HEK293 (cell line): ENCODE data around the gene TSHZ2.
A peak's percentile ranks its signal among the peaks of the same experiment; 100 is the strongest.

Source experiments
- CTCF ChIA-PET: fragments of 350-600 bp; formaldehyde crosslinking; extraction: SDS; loops from one replicate; lab custom pipeline; 2021; ENCODE audit warnings: antibody characterized with exemption; lab: Yijun Ruan, JAX
- POLR2A ChIA-PET: fragments of 300-600 bp; formaldehyde crosslinking; extraction: SDS; loops from one replicate; lab custom pipeline; 2020; ENCODE audit warnings: antibody characterized with exemption, inconsistent platforms; lab: Yijun Ruan, JAX
- H3K27ac ChIP-seq: fragments of 200-500 bp; sonication (Bioruptor generic); 2 replicates; pipeline ENCODE4 v1.5.1; 2014; ENCODE audit warnings: low read depth, low read length, control low read depth, inconsistent platforms; ENCODE audit errors: extremely low read depth
- H3K36me3 ChIP-seq, 2 experiments: fragments of 200-500 bp in 1 of 2; sonication (Bioruptor generic) in 1 of 2; 1 replicate in 1 of 2; 2 replicates in 1 of 2; pipeline ENCODE4 v1.5.1; 2014 to 2017; ENCODE audit warnings: inconsistent platforms in 2 of 2, low read length in 2 of 2; ENCODE audit not compliant: control insufficient read depth in 2 of 2, insufficient read depth in 1 of 2
- H3K4me1 ChIP-seq: fragments of 200-500 bp; sonication (Bioruptor generic); 2 replicates; pipeline ENCODE4 v1.5.1; 2014; ENCODE audit warnings: mild to moderate bottlenecking, low read length, inconsistent platforms; ENCODE audit not compliant: control insufficient read depth, insufficient read depth
- H3K4me3 ChIP-seq: 2 replicates; pipeline ENCODE4 v1.5.1; 2011; ENCODE audit warnings: low read depth, mild to moderate bottlenecking, control low read depth, low read length, moderate library complexity
- H3K9me3 ChIP-seq: fragments of 200-500 bp; sonication (Bioruptor generic); 2 replicates; pipeline ENCODE4 v1.5.1; 2014; ENCODE audit warnings: low read depth, low read length, inconsistent platforms; ENCODE audit not compliant: control insufficient read depth, insufficient read depth
- GLIS1 ChIP-seq: fragments of 450-650 bp; formaldehyde crosslinking; IDR thresholded peaks from 2 replicates; pipeline ENCODE4 v1.5.1; 2016; ENCODE audit warnings: missing biosample characterization, missing genetic modification characterization
- INSM2 ChIP-seq: fragments of 450-650 bp; formaldehyde crosslinking; IDR thresholded peaks from 2 replicates; pipeline ENCODE4 v1.5.1; 2016; ENCODE audit warnings: missing biosample characterization, missing genetic modification characterization
- KLF9 ChIP-seq: fragments of 450-650 bp; formaldehyde crosslinking; IDR thresholded peaks from 2 replicates; pipeline ENCODE4 v1.5.1; 2016; ENCODE audit warnings: missing biosample characterization, missing genetic modification characterization, low read depth
- OSR2 ChIP-seq: fragments of 450-650 bp; formaldehyde crosslinking; IDR thresholded peaks from 2 replicates; pipeline ENCODE4 v1.5.1; 2016; ENCODE audit warnings: missing biosample characterization, missing genetic modification characterization
- PRDM10 ChIP-seq: fragments of 450-650 bp; formaldehyde crosslinking; IDR thresholded peaks from 2 replicates; pipeline ENCODE4 v1.5.1; 2016; ENCODE audit warnings: missing biosample characterization, missing genetic modification characterization
- ZBTB44 ChIP-seq: fragments of 450-650 bp; IDR thresholded peaks from 2 replicates; pipeline ENCODE4 v1.5.1; 2018; ENCODE audit warnings: missing biosample characterization, mild to moderate bottlenecking, missing genetic modification characterization
- ZFHX2 ChIP-seq: fragments of 450-650 bp; formaldehyde crosslinking; conservative IDR thresholded peaks from 2 replicates; pipeline ENCODE4 v1.5.1; 2016; ENCODE audit warnings: missing biosample characterization, missing genetic modification characterization
- ZFP3 ChIP-seq: fragments of 450-650 bp; formaldehyde crosslinking; IDR thresholded peaks from 2 replicates; pipeline ENCODE4 v1.5.1; 2016; ENCODE audit warnings: low read depth, missing biosample characterization, missing genetic modification characterization
- ZNF18 ChIP-seq: fragments of 450-650 bp; formaldehyde crosslinking; IDR thresholded peaks from 2 replicates; pipeline ENCODE4 v1.5.1; 2016; ENCODE audit warnings: missing biosample characterization, missing genetic modification characterization
- ZNF19 ChIP-seq: fragments of 450-650 bp; formaldehyde crosslinking; IDR thresholded peaks from 2 replicates; pipeline ENCODE4; 2016; ENCODE audit warnings: missing biosample characterization, missing genetic modification characterization, low read depth
- ZNF221 ChIP-seq: fragments of 450-650 bp; formaldehyde crosslinking; IDR thresholded peaks from 2 replicates; pipeline ENCODE4 v1.5.1; 2017; ENCODE audit warnings: missing biosample characterization, missing genetic modification characterization, borderline replicate concordance
- ZNF26 ChIP-seq: fragments of 450-650 bp; formaldehyde crosslinking; IDR thresholded peaks from 2 replicates; pipeline ENCODE4 v1.5.1; 2016; ENCODE audit warnings: missing biosample characterization, missing genetic modification characterization
- ZNF37A ChIP-seq: fragments of 450-650 bp; IDR thresholded peaks from 2 replicates; pipeline ENCODE4 v1.5.1; 2018; ENCODE audit warnings: missing biosample characterization, missing genetic modification characterization
- ZNF600 ChIP-seq: fragments of 450-650 bp; formaldehyde crosslinking; IDR thresholded peaks from 2 replicates; pipeline ENCODE4 v1.5.1; 2016; ENCODE audit warnings: missing biosample characterization, missing genetic modification characterization
- ZNF654 ChIP-seq: fragments of 450-650 bp; formaldehyde crosslinking; IDR thresholded peaks from 2 replicates; pipeline ENCODE4 v1.5.1; 2016; ENCODE audit warnings: low read depth, missing biosample characterization, missing genetic modification characterization
- ZNF776 ChIP-seq: fragments of 450-650 bp; formaldehyde crosslinking; IDR thresholded peaks from 2 replicates; pipeline ENCODE4 v1.5.0; 2017; ENCODE audit warnings: missing biosample characterization, missing genetic modification characterization, borderline replicate concordance
- ZNF843 ChIP-seq: fragments of 450-650 bp; formaldehyde crosslinking; IDR thresholded peaks from 2 replicates; pipeline ENCODE4 v1.5.1; 2016; ENCODE audit warnings: missing biosample characterization, missing genetic modification characterization

TSHZ2 gene

GRCh38 chr20:53493311-53493857, 521.2 kb downstream of the TSHZ2 start:
- Histone ChIP-seq H3K36me3 (peaks cover 0 to 5% of the 10 kb centered on the region in 2 experiments; a peak in 1 of 3 replicates), H3K4me3 (no peak overlapping the region), H3K27ac (no peak overlapping the region), H3K9me3 (no peaks in the 10 kb centered on the region), H3K4me1 (no peaks in the 10 kb centered on the region)
- POLR2A ChIA-PET, result no interaction called here
- CTCF ChIA-PET, result interaction anchor here (0.7 kb wide), 1 partner anchor 722 kb away, joined by 9 read pairs; no protein-coding TSS in a partner anchor
- TF ChIP-seq ZNF654 (tag by site-specific recombination), result peak; percentile 10; the same call in 1 of the 2 replicates
- TF ChIP-seq GLIS1, result no peak

- Histone ChIP-seq H3K36me3 (no peaks in the 10 kb centered on the region), H3K9me3 (no peaks in the 10 kb centered on the region)
- POLR2A ChIA-PET, result no interaction called here
- no peak for TF ChIP-seq ZNF18 (tag by site-specific recombination)
- TF ChIP-seq ZNF600 (tag by site-specific recombination), result peak; percentile 21; the same call in 1 of the 2 replicates
- TF ChIP-seq, all 188 proteins: peak for 1
- CTCF ChIA-PET, result interaction anchor here (0.7 kb wide), 1 partner anchor 76 kb away, joined by 3 read pairs; no protein-coding TSS in a partner anchor
- Histone ChIP-seq H3K4me3 (no peak overlapping the region), H3K27ac (no peak overlapping the region), H3K4me1 (no peaks in the 10 kb centered on the region)
These were observed 522.6 kb downstream of the TSHZ2 start for GRCh38 chr20:53494753-53495152.

- H3K4me3 ChIP-seq, result no peak overlapping the region
- H3K9me3 ChIP-seq, result no peaks in the 10 kb centered on the region
- ChIA-PET CTCF (interaction anchor here (0.6 to 2.0 kb wide), 4 partner anchors 52 to 397 kb away, joined by 3 to 6 read pairs (median 4); no protein-coding TSS in a partner anchor), POLR2A (no interaction called here)
- no peaks in the 10 kb centered on the region for H3K4me1 ChIP-seq
- no peak overlapping the region for H3K27ac ChIP-seq
- no peaks in the 10 kb centered on the region for H3K36me3 ChIP-seq
- TF ChIP-seq KLF9 (tag by site-specific recombination) (no peak), OSR2 (tag by site-specific recombination) (no peak), ZBTB44 (tag by site-specific recombination) (no peak), ZFP3 (no peak), ZNF19 (no peak), INSM2 (tag by site-specific recombination) (no peak), ZNF776 (tag by site-specific recombination) (no peak), ZNF37A (tag by site-specific recombination) (no peak), ZNF843 (tag by site-specific recombination) (no peak), ZNF26 (tag by site-specific recombination) (no peak), ZFHX2 (tag by site-specific recombination) (0 out of 2 replicates have a peak, but pooled peaks have one; percentile 13), ZNF221 (tag by site-specific recombination) (no peak), PRDM10 (tag by site-specific recombination) (peak; percentile 87)
These were observed 523.4 kb downstream of the TSHZ2 start for GRCh38 chr20:53495398-53496092.
